HepG2 (cell line): ENCODE measurements around the gene AMHR2. TPM values are rescaled to one million over a fixed set of nuclear protein-coding genes. Genes with fewer than 3 reads are reported as not detected.

Source experiments
- AKNA ChIP-seq: sonication (generic); formaldehyde crosslinking; IDR thresholded peaks from 2 replicates; pipeline ENCODE4 v1.4.0; 2020; ENCODE audit warnings: missing genetic modification reagents, borderline replicate concordance
- ARID2 ChIP-seq: sonication (generic); formaldehyde crosslinking; IDR thresholded peaks from 2 replicates; pipeline ENCODE4 v1.8.1; 2022; ENCODE audit warnings: mild to moderate bottlenecking, missing genetic modification reagents, borderline replicate concordance
- ELF1 ChIP-seq: sonication (generic); formaldehyde crosslinking; IDR thresholded peaks from 2 replicates; pipeline ENCODE4 v1.4.0; 2020; ENCODE audit warnings: missing genetic modification reagents
- GPN1 ChIP-seq: sonication (generic); formaldehyde crosslinking; IDR thresholded peaks from 2 replicates; pipeline ENCODE4 v1.5.1; 2020; ENCODE audit warnings: missing genetic modification reagents, borderline replicate concordance
- LCORL ChIP-seq, 2 experiments: fragments of 450-650 bp in 1 of 2; sonication (generic) in 1 of 2; formaldehyde crosslinking in 1 of 2; IDR thresholded peaks; 2 replicates each; pipeline versions ENCODE4 v1.5.0 to v1.6.1; 2017 to 2020; ENCODE audit warnings: antibody characterized with exemption in 1 of 2, missing genetic modification reagents in 1 of 2
- NFATC3 ChIP-seq: sonication (generic); formaldehyde crosslinking; IDR thresholded peaks from 2 replicates; pipeline ENCODE4 v1.5.1; 2020; ENCODE audit warnings: mild to moderate bottlenecking, missing genetic modification reagents
- SAP130 ChIP-seq: IDR thresholded peaks from 2 replicates; pipeline ENCODE4 v1.6.1; 2016; ENCODE audit warnings: low read depth
- SNRNP70 ChIP-seq: fragments of 200-400 bp; formaldehyde crosslinking; IDR thresholded peaks from 2 replicates; pipeline ENCODE4 v1.6.1; 2017; ENCODE audit warnings: mild to moderate bottlenecking, low read depth, low read length, moderate library complexity
- SYNCRIP ChIP-seq: fragments of 200-400 bp; formaldehyde crosslinking; IDR thresholded peaks from 2 replicates; pipeline ENCODE4 v1.6.1; 2018; ENCODE audit warnings: mild to moderate bottlenecking, low read depth, low read length; ENCODE audit not compliant: insufficient read depth
- THRA ChIP-seq: sonication (generic); formaldehyde crosslinking; IDR thresholded peaks from 2 replicates; pipeline ENCODE4 v1.4.0; 2020; ENCODE audit warnings: missing genetic modification reagents, borderline replicate concordance
- ZBTB25 ChIP-seq: IDR thresholded peaks from 2 replicates; pipeline ENCODE4 v1.6.1; 2018; ENCODE audit warnings: missing genetic modification reagents
- ZFP36 ChIP-seq: fragments of 150-350 bp; IDR thresholded peaks from 2 replicates; pipeline ENCODE4 v1.6.1; 2018; ENCODE audit warnings: borderline replicate concordance, low read length, low read depth; ENCODE audit not compliant: partially characterized antibody
- ZFP82 ChIP-seq: sonication (generic); formaldehyde crosslinking; IDR thresholded peaks from 2 replicates; pipeline ENCODE4 v1.5.1; 2020; ENCODE audit warnings: mild to moderate bottlenecking, missing genetic modification reagents, borderline replicate concordance
- ZNF121 ChIP-seq: sonication (generic); formaldehyde crosslinking; IDR thresholded peaks from 2 replicates; pipeline ENCODE4 v1.5.0; 2020; ENCODE audit warnings: mild to moderate bottlenecking, missing genetic modification reagents
- ZNF530 ChIP-seq: sonication (generic); formaldehyde crosslinking; IDR thresholded peaks from 2 replicates; pipeline ENCODE4 v1.5.0; 2020; ENCODE audit warnings: low read depth, mild to moderate bottlenecking, missing genetic modification reagents
- ZNF598 ChIP-seq: sonication (generic); formaldehyde crosslinking; IDR thresholded peaks from 2 replicates; pipeline ENCODE4 v1.5.1; 2020; ENCODE audit warnings: mild to moderate bottlenecking, missing genetic modification reagents, borderline replicate concordance
- ZSCAN29 ChIP-seq: sonication (generic); formaldehyde crosslinking; conservative IDR thresholded peaks from 2 replicates; pipeline ENCODE4 v1.4.0; 2020; ENCODE audit warnings: mild to moderate bottlenecking, missing genetic modification reagents
- polyA plus RNA-seq, 8 experiments: library from polyadenylated mRNA; depleted of rRNA in 3 of 8; stranded (reverse) in 7 of 8; unstranded in 1 of 8; fragments of >200 nt; fragmentation: Illumina TruSeq in 4 of 8; extraction: Trizol in 4 of 8; gene quantifications; 2 replicates each; pipeline versions ENCODE4 v1.2.1 to v1.2.3, GENCODE V29; 2011 to 2016; ENCODE audit warnings: low read depth in 4 of 8, missing spikeins in 1 of 8, mixed read lengths in 1 of 8; ENCODE audit not compliant: insufficient read depth in 1 of 8
- total RNA-seq, 5 experiments: library from RNA; depleted of rRNA; stranded (reverse); fragments of >200 nt; fragmentation: Illumina TruSeq; extraction: Trizol; gene quantifications; 2 replicates each; pipeline ENCODE4 v1.2.3, GENCODE V29; 2016; ENCODE audit warnings: low read depth in 1 of 5

The AMHR2 gene
- total and polyA plus RNA-seq, 2 of the 13 experiments (the other 11 are each of a cell fraction or from before 2014, with no cell fraction given): 0.24 to 0.58 TPM

- TF ChIP-seq THRA (CRISPR knock-in tag): peak; percentile 67; the same call in 1 of the 2 replicates
- TF ChIP-seq ZNF530: no peak
- TF ChIP-seq ZNF121 (CRISPR knock-in tag): no peak
- no peak for TF ChIP-seq SYNCRIP
- TF ChIP-seq LCORL (IDR thresholded peaks at IDR 0.05): no peak
- peak; percentile 75 for TF ChIP-seq LCORL (CRISPR knock-in tag; IDR thresholded peaks at IDR 0.05)
- TF ChIP-seq ZFP36: no peak
- peak; percentile 93 for TF ChIP-seq ELF1 (CRISPR knock-in tag)
- peak; percentile 68; the same call in 1 of the 2 replicates for TF ChIP-seq ZNF598 (CRISPR knock-in tag)
- peak; percentile 88 for TF ChIP-seq ZBTB25 (CRISPR knock-in tag)
- no peak for TF ChIP-seq SNRNP70
- TF ChIP-seq ZFP82: no peak
- TF ChIP-seq ARID2 (CRISPR knock-in tag): no peak
- no peak for TF ChIP-seq ZSCAN29
- no peak for TF ChIP-seq GPN1 (CRISPR knock-in tag)
- 0 out of 2 replicates have a peak, but pooled peaks have one; percentile 54 for TF ChIP-seq NFATC3 (CRISPR knock-in tag)
- no peak for TF ChIP-seq AKNA (CRISPR knock-in tag)
- TF ChIP-seq SAP130 (CRISPR knock-in tag): peak; percentile 95
These were observed 28.1 kb downstream of the AMHR2 start, which contains the start of gene PCBP2 (continued) for GRCh38 chr12:53451661-53452158.
